Loucy (cell line): ENCODE data around the gene CRADD.

ENCODE experiments used
- EZH2phosphoT487 ChIP-seq: fragments of 200-600 bp; IDR thresholded peaks from 2 replicates; pipeline ENCODE4 v1.6.1; 2018; ENCODE audit warnings: antibody characterized with exemption, mild to moderate bottlenecking, moderate library complexity, borderline replicate concordance
- TF ChIP-seq, protein P1 (sequence below): fragments of 200-600 bp; sonication (generic); conservative IDR thresholded peaks from 2 replicates; pipeline ENCODE4 v1.5.1; 2014; ENCODE audit warnings: mild to moderate bottlenecking, antibody characterized with exemption, low read length

DNA sequence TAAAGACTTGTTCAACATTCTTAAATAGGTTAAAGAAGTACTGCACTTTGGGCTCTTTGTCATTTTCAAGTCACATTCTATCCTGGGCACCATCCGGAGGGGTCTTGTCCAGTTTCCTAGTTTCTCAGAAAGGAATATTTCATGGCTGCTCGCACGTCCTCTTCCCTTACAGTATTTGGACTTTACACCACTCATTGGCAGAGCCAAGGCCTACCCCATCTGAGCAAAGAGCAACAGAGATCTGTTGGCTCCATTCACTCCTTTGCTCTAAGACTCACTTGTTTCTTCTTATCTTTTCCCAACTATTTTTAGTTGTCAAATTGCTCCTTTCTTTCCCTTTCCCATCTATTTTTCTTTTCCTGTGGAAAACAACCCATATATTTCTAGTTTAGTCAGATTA lies 118.2 kb downstream of the CRADD start:
- TF ChIP-seq, protein P1, sequence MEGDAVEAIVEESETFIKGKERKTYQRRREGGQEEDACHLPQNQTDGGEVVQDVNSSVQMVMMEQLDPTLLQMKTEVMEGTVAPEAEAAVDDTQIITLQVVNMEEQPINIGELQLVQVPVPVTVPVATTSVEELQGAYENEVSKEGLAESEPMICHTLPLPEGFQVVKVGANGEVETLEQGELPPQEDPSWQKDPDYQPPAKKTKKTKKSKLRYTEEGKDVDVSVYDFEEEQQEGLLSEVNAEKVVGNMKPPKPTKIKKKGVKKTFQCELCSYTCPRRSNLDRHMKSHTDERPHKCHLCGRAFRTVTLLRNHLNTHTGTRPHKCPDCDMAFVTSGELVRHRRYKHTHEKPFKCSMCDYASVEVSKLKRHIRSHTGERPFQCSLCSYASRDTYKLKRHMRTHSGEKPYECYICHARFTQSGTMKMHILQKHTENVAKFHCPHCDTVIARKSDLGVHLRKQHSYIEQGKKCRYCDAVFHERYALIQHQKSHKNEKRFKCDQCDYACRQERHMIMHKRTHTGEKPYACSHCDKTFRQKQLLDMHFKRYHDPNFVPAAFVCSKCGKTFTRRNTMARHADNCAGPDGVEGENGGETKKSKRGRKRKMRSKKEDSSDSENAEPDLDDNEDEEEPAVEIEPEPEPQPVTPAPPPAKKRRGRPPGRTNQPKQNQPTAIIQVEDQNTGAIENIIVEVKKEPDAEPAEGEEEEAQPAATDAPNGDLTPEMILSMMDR, result no peak
- no peak for TF ChIP-seq EZH2phosphoT487
